K562 (cell line): ENCODE results near the gene CAPN8. TPM values are rescaled to one million over a fixed set of nuclear protein-coding genes. Genes with fewer than 3 reads are reported as not detected.

Experiments used
- ATAC-seq: fragments of 200-7000 bp; cut with Tn5 transposase; 3 replicates; pipeline ENCODE4 v1.9.1; 2020; ENCODE audit warnings: moderate library complexity
- BruUV-seq: library from RNA; stranded (reverse); fragments of 400-500 nt; replicated peaks from 2 replicates; lab custom pipeline; 2021; lab: Mats Ljungman, UMichigan
- CTCF ChIA-PET: fragments of 300-600 bp; formaldehyde crosslinking; extraction: SDS; loops from one replicate; lab custom pipeline; 2021; ENCODE audit warnings: low intra/inter-chr PET ratio; lab: Yijun Ruan, JAX
- POLR2A ChIA-PET: fragments of 300-600, 350-650 bp; sonication (Branson Sonifier 250); formaldehyde crosslinking; extraction: SDS; loops from one replicate; lab custom pipeline; 2021; ENCODE audit warnings: antibody characterized with exemption, inconsistent platforms; lab: Yijun Ruan, JAX
- DNase-seq, 4 experiments: peaks; one replicate each; pipeline versions ENCODE4 v3.0.0 to v3.0.0-alpha.2; 2011 to 2018; ENCODE audit warnings: low spot score in 3 of 4, mixed read lengths in 3 of 4; ENCODE audit errors: extremely low read depth in 1 of 4
- FAIRE-seq: peaks from 2 replicates; lab custom pipeline; 2011; peaks lifted over from hg19 to GRCh38; lab: Jason Lieb, UNC
- H2AFZ ChIP-seq: 2 replicates; pipeline ENCODE4 v1.6.0; 2011; ENCODE audit warnings: low read depth, low read length, control low read depth, inconsistent platforms
- H3K27ac ChIP-seq: fragments of 200-600 bp; 3 replicates; pipeline ENCODE4 v1.8.0; 2011; ENCODE audit warnings: low read depth, mild to moderate bottlenecking, control low read depth, inconsistent platforms, low read length, moderate library complexity, mixed read lengths; ENCODE audit errors: extremely low read depth
- H3K27me3 ChIP-seq, 2 experiments: fragments of 300-600 bp in 1 of 2; 2 replicates in 1 of 2; 3 replicates in 1 of 2; pipeline versions ENCODE4 v1.6.0 to v1.8.0; 2011; ENCODE audit warnings: inconsistent platforms in 2 of 2, low read length in 2 of 2, mild to moderate bottlenecking in 1 of 2, mixed read lengths in 1 of 2, moderate library complexity in 1 of 2; ENCODE audit not compliant: control insufficient read depth in 2 of 2, insufficient read depth in 2 of 2
- H3K36me3 ChIP-seq: fragments of 300-600 bp; 3 replicates; pipeline ENCODE4 v1.8.0; 2011; ENCODE audit warnings: mild to moderate bottlenecking, low read length, inconsistent platforms; ENCODE audit not compliant: control insufficient read depth, insufficient read depth
- H3K4me1 ChIP-seq, 2 experiments: fragments of 200-600 bp in 1 of 2; replicated peaks in 1 of 2; 2 replicates in 1 of 2; 3 replicates in 1 of 2; pipeline versions ENCODE4 v1.5.1 to v1.8.0; 2011; ENCODE audit warnings: inconsistent platforms in 2 of 2, low read length in 2 of 2, mild to moderate bottlenecking in 1 of 2, mixed read lengths in 1 of 2, moderate library complexity in 1 of 2; ENCODE audit not compliant: control insufficient read depth in 2 of 2, insufficient read depth in 2 of 2
- H3K4me2 ChIP-seq: 2 replicates; pipeline ENCODE4 v1.6.1; 2011; ENCODE audit warnings: low read length, control low read depth, inconsistent platforms, mixed read lengths; ENCODE audit not compliant: insufficient read depth
- H3K4me3 ChIP-seq: fragments of 200-600 bp; sonication (generic), shearing (Covaris generic); 2 replicates; pipeline ENCODE4 v1.5.1; 2016; ENCODE audit warnings: control low read depth, inconsistent platforms
- H3K79me2 ChIP-seq: fragments of 200-600 bp; 3 replicates; pipeline ENCODE4 v1.8.0; 2011; ENCODE audit warnings: low read length, inconsistent platforms; ENCODE audit not compliant: control insufficient read depth, insufficient read depth
- H3K9ac ChIP-seq, 2 experiments: 2 replicates each; pipeline versions ENCODE4 v1.6.0 to v1.6.1; 2011; ENCODE audit warnings: low read depth in 2 of 2, low read length in 2 of 2, control low read depth in 1 of 2, inconsistent platforms in 1 of 2, mild to moderate bottlenecking in 1 of 2, mixed read lengths in 1 of 2; ENCODE audit not compliant: insufficient read depth in 1 of 2
- H3K9me1 ChIP-seq: one replicate; pipeline ENCODE4 v1.6.0; 2011; ENCODE audit warnings: inconsistent platforms, mild to moderate bottlenecking, low read length, moderate library complexity; ENCODE audit not compliant: control insufficient read depth, insufficient read depth
- H3K9me3 ChIP-seq: replicated peaks from 2 replicates; pipeline ENCODE4 v1.5.1; 2011; ENCODE audit warnings: low read depth, low read length, inconsistent platforms; ENCODE audit not compliant: control insufficient read depth, insufficient read depth
- H4K20me1 ChIP-seq: replicated peaks from 2 replicates; pipeline ENCODE4 v1.6.1; 2011; ENCODE audit warnings: low read length, inconsistent platforms, mixed read lengths; ENCODE audit not compliant: control insufficient read depth, insufficient read depth
- CTCF ChIP-seq, 3 experiments: IDR thresholded peaks in 2 of 3; conservative IDR thresholded peaks in 1 of 3; 2 replicates each; pipeline ENCODE4 v1.5.1; 2011 to 2012; ENCODE audit warnings: low read length in 3 of 3, mild to moderate bottlenecking in 3 of 3, control low read depth in 2 of 3, improper control_type of control experiment in 1 of 3, inconsistent platforms in 1 of 3, low read depth in 1 of 3, mixed read lengths in 1 of 3, moderate library complexity in 1 of 3; ENCODE audit not compliant: insufficient read depth in 2 of 3
- ESRRA ChIP-seq: fragments of 450-650 bp; IDR thresholded peaks from 2 replicates; pipeline ENCODE4 v1.6.1; 2014; ENCODE audit warnings: low read depth, mild to moderate bottlenecking, moderate library complexity, borderline replicate concordance
- RBM25 ChIP-seq: fragments of 200-400 bp; formaldehyde crosslinking; IDR thresholded peaks from 2 replicates; pipeline ENCODE4 v1.6.1; 2018; ENCODE audit warnings: low read length, low read depth, moderate library complexity; ENCODE audit not compliant: severe bottlenecking
- ZNF174 ChIP-seq: fragments of 250-450 bp; sonication (Bioruptor Pico); IDR thresholded peaks from 2 replicates; pipeline ENCODE4 v1.4.0; 2020; ENCODE audit warnings: mild to moderate bottlenecking
- WGBS: fragments of 100-300 bp; shearing (Covaris generic); methylation state at CpG from one replicate; pipeline ENCODE4 v1.1.6; 2016; ENCODE audit warnings: low coverage, mixed read lengths; ENCODE audit not compliant: insufficient coverage; ENCODE audit errors: missing lambda C conversion rate; 5-methylcytosine and 5-hydroxymethylcytosine counted together
- in situ Hi-C: fragments of 300-500 bp; cut with MboI; formaldehyde crosslinking; loops from 4 replicates; pipeline ENCODE4 v1.15.0; 2018; ENCODE audit warnings: inconsistent platforms, mixed read lengths
- intact Hi-C: fragments of 100-400 bp; cut with micrococcal nuclease; formaldehyde crosslinking; loops from 2 replicates; pipeline ENCODE4 v1.14.2; 2022
- polyA plus RNA-seq, 8 experiments: library from polyadenylated mRNA; depleted of rRNA in 4 of 8; stranded (reverse) in 5 of 8; unstranded in 3 of 8; fragments of >200 nt; fragmentation: Nextera tagmentation in 2 of 8; fragmentation: Illumina TruSeq in 1 of 8; extraction: Ambion mirVana in 2 of 8; extraction: Trizol in 1 of 8; gene quantifications; 2 replicates each; pipeline versions ENCODE4 v1.2.1 to v1.2.3, GENCODE V29; 2011 to 2014; ENCODE audit warnings: inconsistent platforms in 1 of 8, missing spikeins in 1 of 8
- total RNA-seq, 7 experiments: library from RNA; depleted of rRNA in 6 of 7; stranded (reverse); fragments of >200 nt in 6 of 7; fragmentation: Illumina TruSeq in 2 of 7; extraction: Trizol in 2 of 7; gene quantifications; 2 replicates each; pipeline versions ENCODE4 v1.2.1 to v1.2.3, GENCODE V29; 2011 to 2021; ENCODE audit warnings: low replicate concordance in 1 of 7

Gene CAPN8
- total and polyA plus RNA-seq, 9 of the 15 experiments (the other 6 are each of a cell fraction or from before 2014, with no cell fraction given): 0.06 TPM; not detected in 8

GRCh38 chr1:223549740-223550139 lies 115.8 kb downstream of the CAPN8 start:
- H3K79me2 ChIP-seq: no peaks in the 10 kb centered on the region
- no peak overlapping the region for H3K9ac ChIP-seq
- no peak overlapping the region for H3K4me3 ChIP-seq
- peaks cover 15 to 54% of the 10 kb centered on the region in 2 experiments; a peak in 4 of 5 replicates for H3K27me3 ChIP-seq
- no peak for ATAC-seq
- TF ChIP-seq RBM25 (peak; percentile 40), ZNF174 (CRISPR knock-in tag) (no peak), ESRRA (peak; percentile 96), CTCF (IDR thresholded peaks at IDR 0.05 in 2 of 3, conservative IDR thresholded peaks at IDR 0.05 in 1 of 3; ENCODE audit: insufficient read depth in 2 of 3, low read depth in 1 of 3, low read length in 3 of 3) (0 out of 6 replicates have a peak, but pooled peaks of 1 of the 3 experiments have one; percentile 13)
- WGBS: 0% methylated on average over 1 of the region's 1 CpG
- FAIRE-seq: no peak
- BruUV-seq: no TSS peak
- CTCF ChIA-PET: no interaction called here
- H3K27ac ChIP-seq: no peak overlapping the region
- H3K9me1 ChIP-seq: no peaks in the 10 kb centered on the region
- H3K36me3 ChIP-seq: no peaks in the 10 kb centered on the region
- no peaks in the 10 kb centered on the region for H3K4me1 ChIP-seq
- no peak overlapping the region for H2AFZ ChIP-seq
- in situ Hi-C loops: loop anchor here (10.0 kb wide), 4 partner anchors 65 to 505 kb away; partner anchors contain the start of gene CAPN8
- intact Hi-C loops: no loop called here
- H4K20me1 ChIP-seq: no peaks in the 10 kb centered on the region
- no peak overlapping the region for H3K4me2 ChIP-seq
- no peaks in the 10 kb centered on the region for H3K9me3 ChIP-seq
- POLR2A ChIA-PET: interaction anchor here (0.6 to 0.9 kb wide), 2 partner anchors 63 to 521 kb away, joined by 3 read pairs; no protein-coding TSS in a partner anchor
- peak in 1 of 4 experiments; percentile 10 for DNase-seq
